Head of caudate nucleus (tissue), 42 donors: ENCODE measurements around the gene ANKS1A.

Experiments used
- DNase-seq, 42 donors: peaks; one replicate each; pipeline versions ENCODE4 v3.0.0 to v3.0.0-alpha.2; 2020 to 2021; ENCODE audit warnings: mixed read lengths in 7 of 42
- intact Hi-C: fragments of 100-400 bp; cut with DNase I; formaldehyde crosslinking; loops from one replicate; pipeline ENCODE4 v1.15.0; 2022

ANKS1A gene

DNA sequence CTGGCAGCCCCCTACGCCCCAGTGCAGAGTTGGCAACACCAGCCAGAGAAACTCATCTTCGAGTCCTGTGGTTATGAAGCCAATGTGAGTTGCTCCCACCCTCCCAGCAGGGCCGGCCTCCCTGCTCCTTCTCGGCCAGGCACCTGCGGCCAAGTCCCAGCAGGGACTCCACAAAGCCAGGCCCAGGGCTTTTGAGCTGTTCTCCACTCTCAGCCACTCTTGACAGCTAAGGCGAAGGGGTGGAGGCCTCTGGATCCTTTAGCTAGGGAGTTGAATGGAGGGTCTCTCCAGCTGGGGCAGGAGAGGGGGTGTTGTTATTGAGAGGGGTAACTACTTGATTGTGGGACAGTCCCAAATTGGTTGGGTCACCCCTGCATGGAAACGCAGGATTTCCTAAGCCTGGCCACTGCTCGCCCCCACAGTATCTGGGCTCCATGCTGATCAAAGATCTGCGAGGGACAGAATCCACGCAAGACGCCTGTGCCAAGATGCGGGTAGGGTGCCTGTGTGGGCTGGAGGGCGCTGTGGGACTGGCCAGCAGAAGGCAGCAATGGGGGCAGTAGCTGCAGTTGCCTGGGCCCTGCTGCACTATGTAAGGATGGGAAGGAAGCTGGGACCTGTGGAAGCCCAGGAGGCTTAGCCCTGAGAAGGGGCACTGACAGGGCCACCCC lies 193.8 kb downstream of the ANKS1A start:
- DNase-seq: peak in 6 of 42 donors; percentile 6 to 34 (median 20)
- intact Hi-C loops: no loop called here

DNA sequence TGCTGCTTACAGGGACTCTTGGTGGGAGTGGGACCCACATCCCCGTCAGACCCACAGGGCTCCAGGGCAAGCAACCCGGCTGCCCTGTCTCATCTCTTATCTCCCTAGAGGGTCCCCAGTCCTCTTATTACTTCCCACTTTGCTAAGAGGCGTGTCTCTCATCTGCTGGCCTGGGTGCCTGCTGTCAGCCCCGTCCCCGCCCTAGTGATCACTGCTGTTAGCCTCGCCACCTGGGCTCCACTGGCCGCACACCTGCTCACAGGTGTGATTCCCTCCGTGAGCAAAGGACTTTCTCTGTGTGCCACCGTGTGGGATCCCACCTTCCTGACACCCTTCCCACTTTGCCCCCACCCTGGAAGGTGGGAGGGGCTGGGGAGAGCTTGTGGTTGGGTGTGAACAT lies 194.5 kb downstream of the ANKS1A start:
- intact Hi-C loops: no loop called here
- DNase-seq: peak in 2 of 42 donors; percentile 2 to 9

DNA sequence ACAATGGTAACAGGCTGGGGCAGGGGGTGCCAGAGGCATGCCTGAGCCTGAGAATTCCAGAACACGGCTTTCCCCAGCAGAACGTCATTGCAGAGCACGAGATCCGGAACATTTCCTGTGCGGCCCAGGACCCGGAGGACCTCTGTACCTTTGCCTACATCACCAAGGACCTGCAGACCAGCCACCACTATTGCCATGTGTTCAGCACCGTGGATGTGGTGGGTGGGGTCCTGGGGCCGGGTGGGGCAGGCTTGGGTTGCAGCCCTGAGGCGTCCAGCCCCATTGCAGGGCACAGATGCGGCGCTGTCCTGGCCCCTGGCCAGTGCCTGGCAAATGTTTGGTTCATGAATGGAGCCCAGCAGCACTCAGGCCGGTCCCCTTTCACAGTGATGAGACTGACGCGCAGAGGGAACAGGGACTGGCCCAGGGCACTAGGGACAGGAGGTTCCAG lies 195.0 kb downstream of the ANKS1A start:
- DNase-seq: peak in 39 of 42 donors; percentile 37 to 90 (median 70)
- intact Hi-C loops: no loop called here

- intact Hi-C loops: no loop called here
- peak in 4 of 42 donors; percentile 3 to 32 (median 16) for DNase-seq
These were observed 195.6 kb downstream of the ANKS1A start for GRCh38 chr6:35084511-35085203.

DNA sequence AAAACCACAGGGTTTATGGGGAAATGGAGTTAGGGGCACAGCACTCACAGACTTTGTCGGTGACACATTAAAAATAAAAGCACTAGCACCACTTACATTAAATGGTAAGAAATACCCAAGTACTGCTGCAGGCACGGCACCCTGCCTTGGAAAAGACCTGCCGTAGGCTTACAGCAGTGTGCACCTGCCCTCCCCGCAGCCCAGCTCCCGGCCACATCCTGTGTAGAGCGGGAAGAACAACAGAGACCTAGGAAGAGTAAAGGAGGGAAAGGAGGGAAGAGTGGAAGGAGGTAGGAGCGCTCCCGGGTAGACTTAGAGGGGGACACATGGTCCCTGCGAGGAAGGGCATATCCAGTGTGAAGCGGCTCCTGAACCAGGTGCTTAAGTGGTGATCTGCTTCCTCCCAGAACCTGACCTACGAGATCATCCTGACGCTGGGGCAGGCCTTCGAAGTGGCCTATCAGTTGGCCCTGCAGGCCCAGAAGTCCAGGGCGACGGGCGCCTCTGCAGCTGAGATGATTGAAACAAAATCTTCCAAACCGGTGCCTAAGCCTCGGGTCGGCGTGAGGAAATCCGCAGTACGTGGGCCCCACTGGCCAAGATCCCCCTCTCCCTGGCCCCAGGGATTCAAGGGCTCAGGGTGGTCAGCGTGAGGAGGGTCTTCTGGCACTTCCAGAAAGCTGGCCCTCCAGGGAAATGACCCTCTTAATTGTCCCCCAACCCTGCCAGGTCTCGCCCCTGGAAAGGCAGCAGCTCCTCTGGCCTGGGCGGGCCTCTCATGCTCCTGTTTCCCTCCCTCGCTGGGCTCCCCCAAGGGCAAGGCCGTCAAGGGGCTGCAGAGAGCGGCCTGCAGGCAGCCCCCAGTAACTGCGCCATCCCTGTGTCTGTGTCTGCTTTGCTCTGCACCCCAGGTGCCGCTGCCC lies 196.6 kb downstream of the ANKS1A start:
- intact Hi-C loops: no loop called here
- peak in 6 of 42 donors; percentile 1 to 33 (median 17) for DNase-seq

GRCh38 chr6:35086282-35086632 lies 197.2 kb downstream of the ANKS1A start:
- peak in 1 of 42 donors; percentile 10 for DNase-seq
- intact Hi-C loops: no loop called here

- no peak for DNase-seq
These were observed 197.7 kb downstream of the ANKS1A start for GRCh38 chr6:35086636-35087360.

GRCh38 chr6:35087361-35088280 lies 198.6 kb downstream of the ANKS1A start:
- intact Hi-C loops: no loop called here
- DNase-seq: peak in 1 of 42 donors; percentile 4

More at GRCh38 chr6:35086636-35087360, 197.7 kb downstream of the ANKS1A start:
- intact Hi-C loops: no loop called here

DNA sequence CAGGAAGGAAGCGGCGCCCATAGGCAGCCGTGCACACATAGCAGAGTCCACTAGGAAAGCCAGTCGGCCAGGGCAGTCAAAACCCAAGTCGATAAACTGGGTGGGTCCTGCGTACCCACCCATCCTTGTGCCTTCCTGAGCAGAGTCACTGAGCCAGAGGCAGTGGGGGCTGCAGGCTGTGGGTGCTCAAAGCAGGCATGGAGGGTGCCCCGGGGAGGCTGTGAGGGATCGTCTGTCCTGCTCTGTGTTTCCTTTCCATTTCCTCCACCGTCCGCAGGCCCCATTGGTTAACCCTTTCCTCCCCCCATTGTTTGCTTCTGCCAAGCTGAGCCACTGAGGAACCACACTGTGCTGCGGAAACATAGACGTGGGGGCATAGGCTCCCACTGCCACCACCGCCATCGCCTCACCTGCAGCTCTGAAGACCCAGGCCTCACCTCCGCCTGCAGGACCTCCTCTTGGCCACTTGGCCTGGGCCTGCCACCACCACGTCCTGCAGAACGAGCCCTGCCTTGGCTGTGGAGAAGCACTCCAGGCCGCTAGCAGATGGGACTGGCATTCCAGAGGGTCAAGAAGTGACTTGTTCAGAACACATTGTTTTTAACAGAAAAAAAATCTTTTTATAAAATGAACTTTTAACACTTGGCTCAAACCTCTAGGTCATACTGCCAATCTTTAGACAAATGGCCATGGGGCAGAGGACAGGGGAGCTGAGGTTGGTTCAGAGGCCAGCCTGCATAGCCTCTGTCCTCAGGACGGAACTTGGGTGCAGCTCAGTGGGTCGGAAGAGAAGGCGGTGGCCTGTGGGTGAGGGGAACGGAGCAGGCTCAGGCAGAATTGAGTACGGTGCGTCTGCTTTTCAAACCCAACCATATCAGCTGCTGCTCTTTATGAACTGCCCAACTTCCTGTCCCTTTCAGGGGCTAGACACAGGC lies 199.5 kb downstream of the ANKS1A start:
- intact Hi-C loops: no loop called here
- peak in 2 of 42 donors; percentile 5 to 28 for DNase-seq

DNA sequence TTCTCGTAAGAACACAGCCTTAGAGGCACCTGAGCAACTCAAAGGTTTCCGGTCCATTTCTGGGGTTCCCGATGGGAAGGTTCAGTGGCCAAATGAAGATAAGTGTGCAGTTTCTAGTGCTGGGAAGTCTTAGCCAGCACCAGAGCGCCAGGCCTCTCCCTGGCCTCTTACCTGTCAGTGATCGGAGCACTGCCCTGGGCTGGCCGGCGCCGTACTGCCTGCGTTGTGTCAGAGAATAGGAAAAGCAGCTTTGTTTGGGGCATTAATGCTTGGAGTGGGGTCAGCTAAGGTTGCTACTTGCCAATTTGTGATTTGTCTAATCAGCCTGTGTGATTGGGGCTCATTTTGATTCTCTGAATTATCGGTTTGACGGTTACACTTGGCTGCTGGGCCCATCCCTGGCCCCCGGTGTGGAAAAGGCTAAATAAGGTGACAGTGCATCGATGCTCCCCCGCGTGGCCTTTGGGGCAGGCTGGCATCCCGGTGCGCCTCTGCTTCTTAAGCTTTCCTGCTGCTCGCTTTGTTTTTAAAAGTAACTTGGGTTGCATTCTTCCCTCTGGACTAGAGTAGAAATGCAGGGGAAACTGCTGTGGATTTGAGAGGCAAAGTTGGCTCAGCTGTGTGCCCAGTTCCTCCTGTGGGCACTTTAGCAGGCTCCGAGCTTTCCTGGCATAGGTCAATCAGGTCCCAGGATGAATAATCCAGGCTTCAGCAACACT lies 200.3 kb downstream of the ANKS1A start:
- intact Hi-C loops: no loop called here
- DNase-seq: peak in 2 of 42 donors; percentile 4 to 26

GRCh38 chr6:35089935-35090505 lies 201.0 kb downstream of the ANKS1A start:
- intact Hi-C loops: no loop called here
- peak in 3 of 42 donors; percentile 8 to 33 (median 22) for DNase-seq

DNA sequence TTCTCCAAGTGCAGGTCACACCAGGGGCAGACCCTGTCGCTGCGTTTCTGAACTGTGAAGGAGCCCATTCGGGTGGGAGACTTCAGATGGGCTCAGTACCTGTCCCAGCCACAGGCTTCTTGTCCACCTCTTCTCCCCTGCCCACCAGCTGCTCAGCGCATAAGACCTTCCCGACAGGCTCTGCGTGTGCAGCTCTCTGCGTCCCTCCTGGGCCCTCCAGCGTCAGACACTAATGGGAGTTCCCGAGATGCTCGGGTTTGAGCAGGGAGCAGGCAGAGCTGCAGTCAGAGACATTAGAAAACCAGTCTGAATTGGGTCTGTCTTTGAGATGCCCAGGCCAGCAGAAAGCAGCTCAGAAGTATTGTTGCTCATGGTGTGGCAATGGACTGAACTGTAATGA lies 201.7 kb downstream of the ANKS1A start:
- DNase-seq: peak in 2 of 42 donors; percentile 27 to 37

DNA sequence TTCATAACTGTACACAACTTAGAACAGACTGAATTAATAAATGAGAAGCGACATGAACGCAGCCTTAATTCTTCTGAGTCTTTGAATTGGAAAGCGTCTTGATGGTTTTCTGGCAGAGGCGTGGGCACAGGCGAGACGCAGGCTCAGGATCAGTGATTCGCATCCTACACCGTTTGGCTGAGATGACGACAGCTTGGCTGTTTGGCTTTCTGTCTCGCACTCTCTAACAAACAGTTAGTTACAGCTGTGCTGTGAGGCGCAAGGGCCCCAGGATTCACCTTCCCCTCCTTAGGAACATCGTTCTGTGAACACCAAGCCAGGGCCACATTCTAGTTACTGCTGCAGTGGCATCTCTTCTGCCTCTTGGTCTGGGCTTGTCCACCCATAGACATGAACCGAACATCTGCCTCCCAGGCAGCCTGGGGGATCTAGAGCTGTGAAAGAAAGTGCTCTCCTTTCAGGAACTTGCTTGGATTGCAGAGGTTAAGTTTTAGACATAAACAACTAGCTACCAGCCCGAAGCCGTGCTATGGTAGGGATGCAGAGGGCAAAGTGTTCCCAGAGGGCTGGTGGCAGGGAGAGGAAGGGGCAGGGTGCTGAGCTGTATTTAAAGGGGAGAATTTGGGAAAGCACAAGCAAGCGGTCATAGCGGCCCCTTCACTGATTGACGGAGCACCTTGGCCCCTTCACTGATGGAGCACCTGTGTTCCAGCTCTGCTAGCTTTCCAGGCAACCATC lies 202.5 kb downstream of the ANKS1A start:
- intact Hi-C loops: no loop called here
- peak in 3 of 42 donors; percentile 13 to 37 (median 33) for DNase-seq

More for the DNA sequence above, 201.7 kb downstream of the ANKS1A start:
- intact Hi-C loops: no loop called here

DNA sequence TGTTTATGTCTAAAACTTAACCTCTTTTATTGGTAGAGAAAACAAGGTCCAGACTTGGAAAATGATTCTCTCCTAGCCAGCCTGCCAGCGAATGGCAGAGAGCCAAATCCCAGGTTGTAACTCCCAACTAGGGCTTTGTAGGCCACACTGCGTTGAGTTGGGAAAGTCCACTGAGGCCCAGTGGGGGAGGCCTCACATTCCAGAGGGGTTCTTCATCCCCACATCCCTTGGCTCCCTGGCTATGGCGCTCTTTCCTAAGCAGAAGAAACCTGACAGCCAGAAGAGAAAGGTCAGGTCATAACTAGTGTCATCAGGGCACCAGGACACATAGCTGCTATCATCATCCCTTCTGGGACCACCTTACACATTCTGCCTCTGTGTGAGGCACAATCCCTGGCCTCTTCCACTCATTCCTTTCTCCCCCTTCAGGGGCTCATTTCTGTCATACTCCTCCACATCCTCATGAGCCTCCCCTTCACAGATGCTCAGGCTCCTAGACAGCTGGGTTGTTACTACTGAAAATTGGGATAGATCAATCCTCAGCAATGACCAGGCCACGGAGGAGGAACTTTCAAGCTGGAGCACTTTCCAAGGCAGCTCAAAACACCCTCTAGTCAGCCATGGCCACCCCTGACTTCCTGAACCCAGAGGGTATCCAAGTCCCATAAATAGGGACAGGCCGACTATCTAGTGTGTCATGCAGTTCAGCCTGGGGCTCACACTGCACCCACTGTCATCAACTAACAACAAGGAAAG lies 203.5 kb downstream of the ANKS1A start:
- peak in 1 of 42 donors; percentile 36 for DNase-seq
- intact Hi-C loops: no loop called here
